Measurements from ENCODE around the gene HAND2.

HAND2 gene

GRCh38 chr4:173506597-173507211 is 23.3 kb downstream of the HAND2 start:
- no peak for DNase-seq (ENCODE audit: low read depth, low spot score)
- no peak overlapping the region for H3K27ac ChIP-seq

DNA sequence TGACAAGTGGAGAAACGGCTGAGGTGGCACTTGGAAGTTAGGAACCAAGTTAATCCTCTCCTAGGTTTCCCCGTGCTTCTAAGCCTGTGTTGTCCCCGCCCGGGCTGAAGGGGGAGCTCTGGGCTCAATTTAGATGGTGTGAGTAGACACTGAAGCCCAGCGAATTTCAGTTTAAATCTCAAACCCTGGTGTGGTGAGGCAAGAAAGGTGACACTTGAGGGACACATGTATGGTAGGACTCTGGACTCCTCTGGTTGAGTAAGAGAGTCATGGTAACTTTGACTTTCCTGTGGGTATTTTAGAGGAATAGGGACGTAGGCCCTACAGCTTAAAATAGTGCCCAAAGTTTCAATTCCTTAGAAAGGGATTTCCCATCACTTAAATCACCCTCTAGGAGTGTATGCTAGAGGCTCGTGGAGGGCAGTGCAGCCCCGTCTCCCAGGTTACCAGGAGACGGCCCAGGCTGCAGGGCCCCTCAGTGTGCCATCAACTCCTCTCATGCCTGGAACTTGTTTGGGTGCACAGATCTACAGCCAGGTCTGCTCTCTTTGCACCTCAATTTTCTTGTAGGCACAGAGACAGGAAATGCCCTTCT is 24.0 kb downstream of the HAND2 start:
- no peak overlapping the region for H3K27ac ChIP-seq
- no peak for DNase-seq (ENCODE audit: low read depth, low spot score)

DNA sequence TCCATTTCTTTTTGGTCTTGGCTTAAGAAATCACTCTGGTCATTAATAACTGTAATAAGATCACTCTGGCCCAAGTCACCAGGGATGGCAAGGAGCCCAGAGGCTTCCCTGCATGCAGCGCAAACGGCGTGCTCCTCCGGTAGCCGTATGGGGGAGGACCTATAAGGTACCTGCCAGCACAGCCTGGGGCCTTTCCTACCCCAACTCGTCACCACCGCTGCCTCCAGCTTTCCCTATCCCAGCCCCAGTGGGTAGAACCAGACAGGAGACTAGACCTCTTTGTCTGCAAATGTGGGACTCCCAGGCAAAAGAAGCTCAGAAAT is 25.9 kb downstream of the HAND2 start:
- no peak for DNase-seq (ENCODE audit: low read depth, low spot score)
- no peak overlapping the region for H3K27ac ChIP-seq

DNA sequence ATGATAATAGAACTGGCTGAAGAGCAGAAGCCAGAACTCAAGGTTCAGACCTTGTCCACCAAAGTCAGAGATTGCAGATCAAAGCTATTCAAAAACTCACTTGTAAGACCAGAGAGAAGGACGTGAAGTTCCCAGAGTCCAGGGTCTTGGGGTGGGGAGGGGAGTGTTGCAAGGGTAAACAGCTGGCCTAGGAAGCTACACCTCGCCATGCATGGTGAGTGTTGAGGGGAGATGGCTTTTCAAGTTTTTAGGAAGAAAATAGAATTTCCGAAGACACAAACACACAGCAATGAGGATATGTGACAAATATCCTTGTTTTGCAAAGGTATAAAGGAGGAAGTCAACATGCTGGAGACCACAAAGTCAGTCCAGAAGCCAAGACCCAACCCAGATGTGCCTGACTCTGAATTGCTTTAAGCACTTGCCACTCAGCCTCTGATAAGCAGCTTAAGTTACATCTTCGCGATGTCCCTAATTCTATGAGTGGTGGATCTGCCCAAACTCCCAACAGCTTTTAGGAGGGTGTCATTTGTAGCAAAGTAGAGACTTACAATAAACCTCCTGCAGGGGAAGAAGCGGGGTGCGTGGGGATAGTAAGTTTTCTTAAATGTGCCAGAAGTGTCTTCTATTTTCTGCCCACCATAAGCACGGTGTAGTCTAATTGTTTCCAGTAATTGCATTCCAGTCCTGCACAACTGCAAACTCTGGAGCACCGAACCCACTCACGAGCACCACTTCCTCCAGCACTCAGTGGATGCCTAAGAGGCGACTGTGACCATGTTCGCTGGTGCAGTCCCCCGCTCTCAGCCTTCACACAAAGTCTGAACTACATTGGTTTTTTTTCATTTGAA is 26.5 kb downstream of the HAND2 start:
- DNase-seq (ENCODE audit: low read depth, low spot score), result no peak

DNA sequence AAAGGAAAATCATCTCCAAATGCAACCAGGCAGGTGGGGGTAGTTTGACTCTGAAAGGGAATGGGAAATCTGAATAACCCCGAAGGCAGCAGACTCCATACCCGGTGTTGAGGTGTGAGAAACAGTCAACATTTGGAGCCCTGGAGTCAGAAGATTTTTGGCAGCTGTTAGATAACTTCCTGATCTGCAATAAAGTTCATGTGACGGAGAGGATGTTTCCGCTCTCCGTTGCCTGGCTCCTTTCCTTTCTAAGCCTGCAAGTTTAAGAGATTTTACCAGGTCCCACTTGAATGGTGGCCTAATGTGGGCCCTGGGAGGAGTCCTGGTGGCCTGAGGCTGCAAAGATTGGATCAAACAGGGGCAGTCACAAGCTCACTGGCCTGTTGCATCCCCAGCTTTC is 27.7 kb downstream of the HAND2 start:
- H3K27ac ChIP-seq, result no peak overlapping the region
- no peak for DNase-seq (ENCODE audit: low read depth, low spot score)

More for the DNA sequence above, 26.5 kb downstream of the HAND2 start:
- no peak overlapping the region for H3K27ac ChIP-seq

DNA sequence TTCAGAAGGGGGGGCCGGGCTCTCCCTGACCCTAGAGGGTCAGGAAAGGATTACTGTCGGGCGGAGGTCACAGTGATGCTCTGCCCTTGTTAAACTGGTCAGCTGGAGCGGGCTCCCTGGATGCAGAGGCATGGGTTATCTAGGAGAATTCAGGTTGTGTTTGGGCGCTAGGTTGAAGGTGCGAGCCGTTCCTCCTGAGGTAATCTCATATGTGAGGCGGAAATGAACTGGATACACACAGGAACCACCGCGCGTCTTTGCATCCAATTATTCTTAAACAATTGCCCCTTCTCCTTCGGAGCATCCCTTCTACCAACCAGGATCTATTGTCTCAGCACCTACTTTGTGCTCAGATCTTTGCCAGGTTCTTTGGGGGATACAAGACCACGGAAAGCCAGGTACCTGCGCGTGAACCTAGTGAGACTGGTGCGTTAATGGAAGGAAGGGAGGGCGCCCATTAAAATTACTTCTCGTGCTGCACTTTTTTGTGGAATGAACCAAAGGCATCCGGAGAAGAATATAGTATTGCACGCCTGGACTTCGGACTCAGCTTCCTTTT is 28.4 kb downstream of the HAND2 start:
- no peak for DNase-seq (ENCODE audit: low read depth, low spot score)
- H3K27ac ChIP-seq, result no peak overlapping the region

DNA sequence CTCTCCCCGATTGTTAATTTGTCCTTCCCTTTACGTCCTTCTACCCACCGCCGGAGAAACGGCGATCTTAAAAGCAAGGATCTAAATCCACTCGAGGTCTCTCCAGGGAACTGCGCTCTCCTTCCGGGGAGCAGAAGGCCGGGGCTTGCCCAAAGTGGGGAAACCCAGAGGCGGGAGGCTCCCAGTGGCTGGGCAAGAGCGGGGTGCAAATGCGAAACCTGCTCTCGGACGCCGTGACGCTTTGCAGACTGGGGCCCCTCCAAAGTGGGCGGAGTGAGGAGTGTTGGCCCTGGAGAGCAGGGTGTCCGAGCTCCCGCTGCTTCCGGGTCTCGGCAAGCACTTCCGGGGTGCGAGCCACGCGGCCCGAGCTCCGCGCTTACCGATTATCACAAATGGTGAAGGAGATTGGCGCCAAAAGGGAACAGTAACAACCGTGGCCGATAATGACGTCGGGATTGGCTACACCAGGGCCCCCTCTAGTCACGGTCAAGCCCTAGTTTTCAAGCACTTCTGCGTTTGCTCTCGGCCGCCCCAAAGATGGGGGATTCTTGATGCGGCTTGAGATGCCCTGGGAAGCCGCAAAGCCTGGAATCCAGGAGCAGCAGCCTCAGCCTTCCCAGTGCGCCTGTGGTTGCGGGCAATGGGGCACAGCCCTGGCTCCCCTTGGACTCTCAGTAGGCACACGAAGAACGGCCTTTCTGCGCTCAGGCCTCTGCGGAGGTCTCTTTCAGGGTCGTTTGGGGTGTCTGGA is 29.0 kb downstream of the HAND2 start:
- H3K27ac ChIP-seq, result no peak overlapping the region
- no peak for DNase-seq (ENCODE audit: low read depth, low spot score)

DNA sequence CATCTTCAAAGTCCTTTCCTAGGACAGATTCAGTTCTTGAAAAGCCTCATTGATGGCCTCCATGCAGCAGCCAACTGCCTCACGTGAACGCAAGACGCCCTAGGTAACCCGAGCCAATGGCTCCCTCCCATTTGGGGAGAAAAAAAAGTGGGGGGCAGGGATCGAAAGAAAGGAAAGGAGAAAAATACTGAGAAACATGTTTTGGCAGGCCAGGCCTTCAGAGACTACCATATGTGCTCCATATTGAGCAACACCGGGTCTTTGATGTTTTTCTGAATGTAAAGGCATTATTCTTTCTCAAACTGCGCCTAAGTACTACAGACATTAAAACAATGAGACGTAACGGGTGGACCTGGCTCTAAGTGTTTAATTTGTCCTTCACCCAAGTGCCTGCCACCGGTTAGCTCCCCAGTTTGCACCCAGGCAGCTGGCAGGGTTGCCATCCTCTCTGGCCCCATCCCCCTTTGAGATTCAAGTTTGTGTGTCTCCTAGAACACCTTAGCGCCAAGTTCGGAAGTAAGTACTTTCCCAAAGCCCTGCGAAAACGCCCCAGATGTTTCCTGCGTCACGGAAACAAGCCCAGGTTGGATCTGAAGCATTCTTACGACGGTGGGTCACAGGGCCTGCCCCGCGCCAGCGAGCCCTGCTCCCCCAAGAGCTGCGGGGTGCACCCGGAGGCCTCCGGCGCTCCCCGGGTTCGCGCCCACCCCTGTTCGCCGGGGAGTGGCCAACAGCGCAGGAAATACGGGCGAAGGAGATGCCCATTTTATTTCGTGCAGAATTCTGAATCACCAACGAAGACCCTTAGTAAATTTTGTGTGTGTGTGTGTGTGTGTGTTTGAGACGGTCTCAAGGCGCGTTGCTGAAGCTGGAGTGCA is 30.1 kb downstream of the HAND2 start:
- no peak for DNase-seq (ENCODE audit: low read depth, low spot score)
- H3K27ac ChIP-seq, result no peak overlapping the region

- DNase-seq (ENCODE audit: low read depth, low spot score), result no peak
- no peak overlapping the region for H3K27ac ChIP-seq
Measured at GRCh38 chr4:173498771-173499170, 31.3 kb downstream of the HAND2 start.

- no peak for DNase-seq (ENCODE audit: low read depth, low spot score)
- H3K27ac ChIP-seq, result no peak overlapping the region
Measured at GRCh38 chr4:173498023-173498422, 32.0 kb downstream of the HAND2 start.

GRCh38 chr4:173494013-173494970 is 35.7 kb downstream of the HAND2 start:
- no peak overlapping the region for H3K27ac ChIP-seq
- DNase-seq (ENCODE audit: low read depth, low spot score), result no peak

DNA sequence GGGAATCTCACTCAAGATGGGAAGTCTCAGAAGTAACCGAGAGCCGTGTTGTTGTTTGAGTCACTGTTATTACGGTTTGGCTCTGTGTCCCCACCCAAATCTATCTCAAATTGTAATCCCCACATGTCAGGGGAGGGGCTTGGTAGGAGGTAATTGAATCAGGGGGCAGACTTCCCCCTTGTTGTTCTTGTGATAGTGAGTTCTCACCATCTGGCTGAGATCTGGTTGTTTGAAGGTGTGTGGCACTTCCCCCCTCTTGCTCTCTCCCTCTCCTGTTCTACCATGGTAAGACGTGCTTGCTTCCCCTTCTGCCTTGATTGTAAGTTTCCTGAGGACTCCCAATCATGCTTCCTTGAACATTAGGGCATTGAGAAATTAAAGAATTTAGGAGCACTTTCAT is 37.0 kb downstream of the HAND2 start:
- no peak for DNase-seq (ENCODE audit: low read depth, low spot score)
- H3K27ac ChIP-seq, result no peak overlapping the region

DNA sequence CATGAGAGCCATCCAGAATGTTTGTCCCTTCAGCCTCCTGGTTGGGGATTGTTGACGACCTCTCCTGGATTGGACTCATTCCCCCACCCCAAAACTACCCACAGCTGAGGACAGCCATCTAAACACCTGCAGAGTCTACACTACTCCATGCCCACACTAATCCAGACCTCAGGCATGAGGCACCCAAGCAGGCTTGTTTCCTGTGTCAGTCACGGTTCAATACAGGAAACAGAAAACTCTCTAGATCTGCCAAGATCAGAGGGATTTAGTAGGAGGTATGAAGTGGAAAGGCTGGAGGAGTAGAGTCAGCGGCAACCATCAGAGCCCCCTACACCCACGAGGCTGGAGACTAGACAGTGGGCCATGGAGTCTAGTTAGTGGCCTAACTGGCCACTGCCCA is 37.7 kb downstream of the HAND2 start:
- H3K27ac ChIP-seq, result no peak overlapping the region
- DNase-seq (ENCODE audit: low read depth, low spot score), result no peak

- no peak overlapping the region for H3K27ac ChIP-seq
- no peak for DNase-seq (ENCODE audit: low read depth, low spot score)
Measured at GRCh38 chr4:173490817-173491528, 39.1 kb downstream of the HAND2 start.

GRCh38 chr4:173490256-173490655 is 39.8 kb downstream of the HAND2 start:
- no peak for DNase-seq (ENCODE audit: low read depth, low spot score)
- no peak overlapping the region for H3K27ac ChIP-seq

- no peak for DNase-seq (ENCODE audit: low read depth, low spot score)
Measured at GRCh38 chr4:173489514-173489913, 40.5 kb downstream of the HAND2 start.

GRCh38 chr4:173488656-173489055 is 41.4 kb downstream of the HAND2 start:
- H3K27ac ChIP-seq, result no peak overlapping the region
- DNase-seq (ENCODE audit: low read depth, low spot score), result no peak

More at GRCh38 chr4:173489514-173489913, 40.5 kb downstream of the HAND2 start:
- H3K27ac ChIP-seq, result no peak overlapping the region

DNA sequence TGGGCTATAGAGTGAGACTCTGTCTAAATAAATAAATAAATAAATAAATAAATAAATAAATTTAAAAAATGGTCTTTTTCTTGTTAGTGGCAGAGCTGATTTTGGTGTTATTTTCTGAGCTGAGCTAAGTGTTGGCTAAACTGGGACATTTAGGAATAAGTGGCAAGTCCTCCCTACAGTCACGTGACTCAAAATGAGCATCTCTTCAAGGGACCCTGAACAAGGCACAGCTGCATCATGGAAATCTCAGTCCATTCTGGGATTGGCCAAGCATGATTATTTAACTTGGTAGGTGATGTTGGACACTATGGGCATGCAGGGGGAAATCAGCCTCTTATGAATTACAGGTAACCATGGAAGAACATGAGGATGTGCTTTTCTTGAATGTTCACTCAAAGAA is 42.0 kb downstream of the HAND2 start:
- no peak for DNase-seq (ENCODE audit: low read depth, low spot score)
- no peak overlapping the region for H3K27ac ChIP-seq
